GM12801 (cell line): Measurements from ENCODE around the gene FRMD4A.

ENCODE experiments used
- CTCF ChIP-seq: IDR thresholded peaks from one replicate; pipeline ENCODE4 v1.5.1; 2011; ENCODE audit warnings: control low read depth; ENCODE audit not compliant: insufficient read length; ENCODE audit errors: extremely low read depth

FRMD4A gene

DNA sequence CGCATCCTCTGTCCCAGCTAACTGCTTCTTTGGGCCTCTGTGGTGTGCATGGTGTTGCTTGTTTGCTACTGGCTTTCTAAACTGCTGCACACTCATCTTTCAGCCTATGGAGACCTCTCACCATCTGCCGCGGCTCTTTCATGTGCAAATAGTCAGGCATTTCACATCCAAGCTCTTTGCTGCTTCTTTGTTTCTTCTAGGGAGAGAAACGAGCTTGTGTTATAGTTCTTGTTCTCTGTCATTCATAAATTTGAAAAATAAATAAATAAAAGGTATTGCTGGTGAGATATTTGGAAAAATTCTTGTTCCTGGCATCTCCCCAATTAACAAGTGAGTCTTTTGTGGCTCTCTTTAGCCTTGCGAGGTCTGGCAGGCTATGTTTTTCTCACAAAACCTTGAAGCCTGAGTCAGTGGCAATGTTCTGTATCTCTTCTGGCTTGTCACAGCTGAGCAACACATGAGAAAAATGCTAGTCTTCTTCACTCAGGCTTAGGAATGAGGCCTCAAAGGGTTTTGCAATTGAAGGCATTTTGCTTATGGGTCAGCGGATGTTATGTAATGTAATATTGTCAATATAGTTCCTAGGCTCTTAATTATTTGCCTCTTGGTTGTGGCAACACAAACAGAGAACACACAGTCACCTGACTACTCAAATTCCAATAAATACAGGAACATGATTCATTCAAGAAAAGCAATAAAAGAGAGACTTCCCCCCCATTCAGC lies 274.0 kb downstream of the FRMD4A start:
- no peak for TF ChIP-seq CTCF

DNA sequence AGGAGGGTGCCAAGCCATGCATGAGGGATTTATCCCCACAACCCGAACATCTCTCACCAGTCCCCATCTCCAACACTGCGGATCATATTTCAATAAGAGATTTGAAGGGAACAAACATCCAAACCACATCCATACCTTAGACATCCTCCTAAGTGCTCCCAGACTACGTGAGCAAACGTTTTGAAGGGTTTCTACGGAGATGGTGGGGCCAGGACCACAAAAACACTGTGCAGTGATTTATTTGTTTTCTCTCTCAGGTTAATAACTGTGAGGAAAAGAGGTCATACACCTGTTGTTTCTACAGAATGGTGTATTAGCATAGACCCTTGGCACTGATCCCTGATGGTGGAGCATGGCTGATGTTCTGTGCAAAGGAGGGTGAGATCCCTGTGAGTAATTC lies 277.8 kb downstream of the FRMD4A start:
- TF ChIP-seq CTCF: no peak

DNA sequence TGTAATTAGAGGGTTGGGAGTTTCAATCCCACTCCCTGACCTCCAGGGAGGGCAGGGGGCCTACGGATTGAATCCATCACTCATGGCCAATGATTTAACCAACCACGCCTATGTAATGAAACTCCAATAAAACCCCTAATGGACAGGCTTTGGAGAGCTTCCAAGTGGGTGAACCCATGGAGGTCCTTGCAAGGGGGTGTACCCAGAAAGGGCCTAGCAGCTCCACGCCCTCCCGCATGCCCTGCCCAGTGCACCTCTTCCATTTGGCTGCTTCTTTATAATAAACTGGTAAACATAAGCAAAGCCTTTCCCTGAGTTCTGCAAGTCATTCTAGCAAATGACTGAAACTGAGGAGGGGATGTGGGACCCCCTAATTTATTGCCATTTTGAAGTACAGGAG lies 280.1 kb downstream of the FRMD4A start:
- TF ChIP-seq CTCF: no peak

DNA sequence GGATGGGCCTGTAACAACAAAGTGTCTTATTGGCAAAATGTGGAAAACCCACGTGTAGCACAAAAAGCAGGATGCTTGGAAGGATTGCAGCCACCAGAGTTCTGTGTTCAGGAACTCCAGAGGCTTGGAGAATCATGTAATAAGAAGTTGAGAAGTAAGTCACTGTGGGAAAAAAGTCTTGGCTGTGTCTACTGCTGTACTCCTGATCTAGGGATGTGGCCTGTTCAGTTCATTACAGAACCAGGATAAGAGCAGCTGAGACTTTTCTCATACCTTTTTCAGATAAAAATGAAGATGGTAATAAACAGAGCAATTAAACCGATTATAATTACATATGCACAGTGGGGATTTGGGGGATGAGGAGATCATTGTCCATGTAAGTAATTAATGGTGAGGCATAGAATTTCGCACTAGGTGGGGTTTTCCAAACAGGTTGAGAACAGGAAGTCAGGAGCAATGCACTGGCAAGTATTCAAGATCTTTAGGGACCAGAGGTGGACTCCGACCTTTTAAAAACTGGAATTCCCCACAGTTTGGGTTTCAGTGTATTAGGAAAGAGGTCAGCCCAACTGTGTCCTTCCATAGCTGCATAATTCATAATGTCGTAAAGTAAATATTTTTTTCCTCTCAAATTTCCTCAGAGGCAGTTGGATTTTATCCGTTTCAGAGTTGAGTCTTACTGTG lies 281.7 kb downstream of the FRMD4A start:
- TF ChIP-seq CTCF: no peak

GRCh38 chr10:14047431-14047830 lies 283.3 kb downstream of the FRMD4A start:
- no peak for TF ChIP-seq CTCF

GRCh38 chr10:14040787-14041631 lies 289.7 kb downstream of the FRMD4A start:
- TF ChIP-seq CTCF: no peak

- TF ChIP-seq CTCF: no peak
These were observed 290.6 kb downstream of the FRMD4A start for GRCh38 chr10:14039968-14040668.
